GM23338 (cell line): ENCODE results near the gene RNF31. TPM values are rescaled to one million over a fixed set of nuclear protein-coding genes. Genes with fewer than 3 reads are reported as not detected.
A peak's percentile ranks its signal among the peaks of the same experiment; 100 is the strongest.

Experiments used
- ATAC-seq: fragments of 200-7000 bp; cut with Tn5 transposase; 3 replicates; pipeline ENCODE4 v1.9.1; 2020
- DNase-seq: peaks from one replicate; pipeline ENCODE4 v3.0.0-alpha.2; 2015; ENCODE audit warnings: low spot score
- H2AFZ ChIP-seq: fragments of 200-600 bp; sonication (generic); 2 replicates; pipeline ENCODE4 v1.8.0; 2016; ENCODE audit warnings: antibody characterized with exemption, mild to moderate bottlenecking, moderate library complexity
- H3F3A ChIP-seq: fragments of 200-600 bp; sonication (generic); replicated peaks from 2 replicates; pipeline ENCODE4 v1.8.0; 2017; ENCODE audit warnings: antibody characterized with exemption, mixed run types, low read depth
- H3K27ac ChIP-seq: fragments of 200-600 bp; sonication (generic); 2 replicates; pipeline ENCODE4 v1.6.1; 2016; ENCODE audit warnings: low read depth
- H3K27me3 ChIP-seq: fragments of 200-600 bp; sonication (generic); 2 replicates; pipeline ENCODE4 v1.8.0; 2016; ENCODE audit warnings: mild to moderate bottlenecking, mixed run types, moderate library complexity; ENCODE audit not compliant: insufficient read depth
- H3K36me3 ChIP-seq: fragments of 200-600 bp; sonication (generic); 2 replicates; pipeline ENCODE4 v1.8.0; 2016; ENCODE audit warnings: mild to moderate bottlenecking; ENCODE audit not compliant: insufficient read depth
- H3K4me1 ChIP-seq: fragments of 200-600 bp; sonication (generic); 2 replicates; pipeline ENCODE4 v1.8.0; 2016; ENCODE audit warnings: mild to moderate bottlenecking, moderate library complexity; ENCODE audit not compliant: insufficient read depth
- H3K4me2 ChIP-seq: fragments of 200-600 bp; sonication (generic); 2 replicates; pipeline ENCODE4 v1.7.1; 2017; ENCODE audit warnings: mixed run types
- H3K4me3 ChIP-seq: fragments of 200-600 bp; sonication (generic); 2 replicates; pipeline ENCODE4 v1.6.1; 2016; ENCODE audit warnings: mixed run types
- H3K79me2 ChIP-seq: fragments of 200-600 bp; sonication (generic); replicated peaks from 2 replicates; pipeline ENCODE4 v1.8.0; 2017; ENCODE audit warnings: mild to moderate bottlenecking; ENCODE audit not compliant: insufficient read depth
- H3K9me2 ChIP-seq: fragments of 200-600 bp; sonication (generic); 2 replicates; pipeline ENCODE4 v1.8.0; 2017; ENCODE audit not compliant: insufficient read depth
- H4K20me1 ChIP-seq: fragments of 200-600 bp; sonication (generic); replicated peaks from 2 replicates; pipeline ENCODE4 v1.8.0; 2017; ENCODE audit warnings: mild to moderate bottlenecking; ENCODE audit not compliant: insufficient read depth
- H3K27ac Mint-ChIP-seq: 2 replicates; pipeline ENCODE4 v1.8.0; 2020; ENCODE audit warnings: inconsistent platforms, mild to moderate bottlenecking, moderate library complexity, mixed read lengths
- H3K27me3 Mint-ChIP-seq: 3 replicates; pipeline ENCODE4 v1.8.0; 2022; ENCODE audit warnings: low read depth, mild to moderate bottlenecking, moderate library complexity, mixed read lengths, inconsistent platforms; ENCODE audit not compliant: insufficient read depth, poor library complexity
- H3K36me3 Mint-ChIP-seq: 3 replicates; pipeline ENCODE4 v1.8.0; 2021; ENCODE audit warnings: low read depth, mild to moderate bottlenecking, inconsistent platforms, moderate library complexity, mixed read lengths
- H3K4me1 Mint-ChIP-seq: 3 replicates; pipeline ENCODE4 v1.8.0; 2020; ENCODE audit warnings: mild to moderate bottlenecking, inconsistent platforms, mixed read lengths
- H3K4me3 Mint-ChIP-seq: 3 replicates; pipeline ENCODE4 v1.8.0; 2021; ENCODE audit warnings: moderate library complexity, mild to moderate bottlenecking, inconsistent platforms, mixed read lengths
- H3K9me3 Mint-ChIP-seq: 3 replicates; pipeline ENCODE4 v1.8.0; 2020; ENCODE audit warnings: moderate library complexity, mild to moderate bottlenecking, inconsistent platforms, mixed read lengths
- CREB1 ChIP-seq: fragments of 250-450 bp; sonication (Bioruptor Pico); IDR thresholded peaks from 2 replicates; pipeline ENCODE4 v1.5.0; 2020; ENCODE audit warnings: low read depth, mild to moderate bottlenecking, moderate library complexity
- CTCF ChIP-seq, 2 experiments: fragments of 200-600 bp in 1 of 2; sonication (generic) in 1 of 2; conservative IDR thresholded peaks; 2 replicates each; pipeline versions ENCODE4 v1.5.1 to v1.6.1; 2016 to 2017; ENCODE audit warnings: antibody characterized with exemption in 2 of 2, low read depth in 2 of 2, mild to moderate bottlenecking in 2 of 2, moderate library complexity in 1 of 2
- ETS1 ChIP-seq: IDR thresholded peaks from 2 replicates; pipeline ENCODE4 v1.6.1; 2016; ENCODE audit warnings: antibody characterized with exemption
- EZH2 ChIP-seq: fragments of 200-600 bp; sonication (generic); IDR thresholded peaks from one replicate; pipeline ENCODE4 v1.8.0; 2017; ENCODE audit warnings: antibody characterized with exemption, mild to moderate bottlenecking, low read depth; ENCODE audit not compliant: unreplicated experiment
- EZH2phosphoT487 ChIP-seq: fragments of 200-600 bp; sonication (generic); IDR thresholded peaks from one replicate; pipeline ENCODE4 v1.8.1; 2018; ENCODE audit warnings: antibody characterized with exemption; ENCODE audit not compliant: unreplicated experiment
- JUNB ChIP-seq: IDR thresholded peaks from one replicate; pipeline ENCODE4 v1.6.1; 2016; ENCODE audit warnings: antibody characterized with exemption; ENCODE audit not compliant: unreplicated experiment
- NANOG ChIP-seq: IDR thresholded peaks from 2 replicates; pipeline ENCODE4 v1.6.1; 2016; ENCODE audit warnings: antibody characterized with exemption, borderline replicate concordance
- POLR2AphosphoS5 ChIP-seq: IDR thresholded peaks from 2 replicates; pipeline ENCODE4 v1.6.1; 2016; ENCODE audit warnings: antibody characterized with exemption, low read depth
- REST ChIP-seq: IDR thresholded peaks from one replicate; pipeline ENCODE4 v1.6.1; 2018; ENCODE audit warnings: antibody characterized with exemption; ENCODE audit not compliant: unreplicated experiment
- STAT1 ChIP-seq: IDR thresholded peaks from one replicate; pipeline ENCODE4 v1.6.1; 2016; ENCODE audit warnings: antibody characterized with exemption; ENCODE audit not compliant: unreplicated experiment
- ZNF114 ChIP-seq: fragments of 250-450 bp; sonication (Bioruptor Pico); IDR thresholded peaks from 2 replicates; pipeline ENCODE4 v1.5.0; 2020; ENCODE audit warnings: mild to moderate bottlenecking, moderate library complexity
- ZNF331 ChIP-seq: fragments of 250-450 bp; sonication (Bioruptor Pico); IDR thresholded peaks from 2 replicates; pipeline ENCODE4 v1.5.0; 2020; ENCODE audit warnings: low read depth, mild to moderate bottlenecking, moderate library complexity
- polyA plus RNA-seq: library from polyadenylated mRNA; unstranded; fragments of >200 nt; fragmentation: Nextera tagmentation; extraction: Ambion mirVana; gene quantifications from 2 replicates; pipeline ENCODE4 v1.2.1, GENCODE V29; 2016
- total RNA-seq: library from RNA; depleted of rRNA; stranded (reverse); fragments of >200 nt; shearing (Covaris generic); gene quantifications from 2 replicates; pipeline ENCODE4 v1.2.3, GENCODE V29; 2014
- TF ChIP-seq, protein P1 (sequence below): fragments of 250-450 bp; sonication (Bioruptor Pico); IDR thresholded peaks from 2 replicates; pipeline ENCODE4 v1.5.0; 2020; ENCODE audit warnings: mild to moderate bottlenecking, moderate library complexity

The RNF31 gene
- total and polyA plus RNA-seq, 2 experiments from 2014 or later = 54.8 to 87.4 TPM

GRCh38 chr14:24123424-24124417, 23.6 kb upstream of the RNF31 start:
- H3K79me2 ChIP-seq = no peaks in the 10 kb centered on the region
- Mint-ChIP-seq H3K4me1 (no peaks in the 10 kb centered on the region), H3K36me3 (peaks cover 41% of the 10 kb centered on the region), H3K27me3 (no peaks in the 10 kb centered on the region), H3K4me3 (no peak overlapping the region), H3K9me3 (no peaks in the 10 kb centered on the region), H3K27ac (no peak overlapping the region)
- no peaks in the 10 kb centered on the region for H3F3A ChIP-seq
- H3K27me3 ChIP-seq = no peaks in the 10 kb centered on the region
- H3K4me3 ChIP-seq = no peak overlapping the region
- H3K27ac ChIP-seq = no peak overlapping the region
- no peak overlapping the region for H3K4me2 ChIP-seq
- no peak overlapping the region for H2AFZ ChIP-seq
- no peak for DNase-seq
- ATAC-seq = peak; percentile 44
- peaks cover 13% of the 10 kb centered on the region; the same call in 1 of the 2 replicates for H3K36me3 ChIP-seq
- H3K9me2 ChIP-seq = no peaks in the 10 kb centered on the region
- H4K20me1 ChIP-seq = no peaks in the 10 kb centered on the region; the same call in 1 of the 2 replicates
- TF ChIP-seq POLR2AphosphoS5 = no peak
- TF ChIP-seq EZH2phosphoT487 = no peak
- TF ChIP-seq ZNF331 (CRISPR knock-in tag) = no peak
- no peak for TF ChIP-seq REST
- no peak for TF ChIP-seq CTCF (conservative IDR thresholded peaks at IDR 0.05; ENCODE audit: low read depth in 2 of 2)
- no peak for TF ChIP-seq ZNF114 (CRISPR knock-in tag)
- no peak for TF ChIP-seq STAT1
- no peak for TF ChIP-seq EZH2
- TF ChIP-seq CREB1 (CRISPR knock-in tag) = no peak
- TF ChIP-seq NANOG = no peak
- TF ChIP-seq, protein P1, sequence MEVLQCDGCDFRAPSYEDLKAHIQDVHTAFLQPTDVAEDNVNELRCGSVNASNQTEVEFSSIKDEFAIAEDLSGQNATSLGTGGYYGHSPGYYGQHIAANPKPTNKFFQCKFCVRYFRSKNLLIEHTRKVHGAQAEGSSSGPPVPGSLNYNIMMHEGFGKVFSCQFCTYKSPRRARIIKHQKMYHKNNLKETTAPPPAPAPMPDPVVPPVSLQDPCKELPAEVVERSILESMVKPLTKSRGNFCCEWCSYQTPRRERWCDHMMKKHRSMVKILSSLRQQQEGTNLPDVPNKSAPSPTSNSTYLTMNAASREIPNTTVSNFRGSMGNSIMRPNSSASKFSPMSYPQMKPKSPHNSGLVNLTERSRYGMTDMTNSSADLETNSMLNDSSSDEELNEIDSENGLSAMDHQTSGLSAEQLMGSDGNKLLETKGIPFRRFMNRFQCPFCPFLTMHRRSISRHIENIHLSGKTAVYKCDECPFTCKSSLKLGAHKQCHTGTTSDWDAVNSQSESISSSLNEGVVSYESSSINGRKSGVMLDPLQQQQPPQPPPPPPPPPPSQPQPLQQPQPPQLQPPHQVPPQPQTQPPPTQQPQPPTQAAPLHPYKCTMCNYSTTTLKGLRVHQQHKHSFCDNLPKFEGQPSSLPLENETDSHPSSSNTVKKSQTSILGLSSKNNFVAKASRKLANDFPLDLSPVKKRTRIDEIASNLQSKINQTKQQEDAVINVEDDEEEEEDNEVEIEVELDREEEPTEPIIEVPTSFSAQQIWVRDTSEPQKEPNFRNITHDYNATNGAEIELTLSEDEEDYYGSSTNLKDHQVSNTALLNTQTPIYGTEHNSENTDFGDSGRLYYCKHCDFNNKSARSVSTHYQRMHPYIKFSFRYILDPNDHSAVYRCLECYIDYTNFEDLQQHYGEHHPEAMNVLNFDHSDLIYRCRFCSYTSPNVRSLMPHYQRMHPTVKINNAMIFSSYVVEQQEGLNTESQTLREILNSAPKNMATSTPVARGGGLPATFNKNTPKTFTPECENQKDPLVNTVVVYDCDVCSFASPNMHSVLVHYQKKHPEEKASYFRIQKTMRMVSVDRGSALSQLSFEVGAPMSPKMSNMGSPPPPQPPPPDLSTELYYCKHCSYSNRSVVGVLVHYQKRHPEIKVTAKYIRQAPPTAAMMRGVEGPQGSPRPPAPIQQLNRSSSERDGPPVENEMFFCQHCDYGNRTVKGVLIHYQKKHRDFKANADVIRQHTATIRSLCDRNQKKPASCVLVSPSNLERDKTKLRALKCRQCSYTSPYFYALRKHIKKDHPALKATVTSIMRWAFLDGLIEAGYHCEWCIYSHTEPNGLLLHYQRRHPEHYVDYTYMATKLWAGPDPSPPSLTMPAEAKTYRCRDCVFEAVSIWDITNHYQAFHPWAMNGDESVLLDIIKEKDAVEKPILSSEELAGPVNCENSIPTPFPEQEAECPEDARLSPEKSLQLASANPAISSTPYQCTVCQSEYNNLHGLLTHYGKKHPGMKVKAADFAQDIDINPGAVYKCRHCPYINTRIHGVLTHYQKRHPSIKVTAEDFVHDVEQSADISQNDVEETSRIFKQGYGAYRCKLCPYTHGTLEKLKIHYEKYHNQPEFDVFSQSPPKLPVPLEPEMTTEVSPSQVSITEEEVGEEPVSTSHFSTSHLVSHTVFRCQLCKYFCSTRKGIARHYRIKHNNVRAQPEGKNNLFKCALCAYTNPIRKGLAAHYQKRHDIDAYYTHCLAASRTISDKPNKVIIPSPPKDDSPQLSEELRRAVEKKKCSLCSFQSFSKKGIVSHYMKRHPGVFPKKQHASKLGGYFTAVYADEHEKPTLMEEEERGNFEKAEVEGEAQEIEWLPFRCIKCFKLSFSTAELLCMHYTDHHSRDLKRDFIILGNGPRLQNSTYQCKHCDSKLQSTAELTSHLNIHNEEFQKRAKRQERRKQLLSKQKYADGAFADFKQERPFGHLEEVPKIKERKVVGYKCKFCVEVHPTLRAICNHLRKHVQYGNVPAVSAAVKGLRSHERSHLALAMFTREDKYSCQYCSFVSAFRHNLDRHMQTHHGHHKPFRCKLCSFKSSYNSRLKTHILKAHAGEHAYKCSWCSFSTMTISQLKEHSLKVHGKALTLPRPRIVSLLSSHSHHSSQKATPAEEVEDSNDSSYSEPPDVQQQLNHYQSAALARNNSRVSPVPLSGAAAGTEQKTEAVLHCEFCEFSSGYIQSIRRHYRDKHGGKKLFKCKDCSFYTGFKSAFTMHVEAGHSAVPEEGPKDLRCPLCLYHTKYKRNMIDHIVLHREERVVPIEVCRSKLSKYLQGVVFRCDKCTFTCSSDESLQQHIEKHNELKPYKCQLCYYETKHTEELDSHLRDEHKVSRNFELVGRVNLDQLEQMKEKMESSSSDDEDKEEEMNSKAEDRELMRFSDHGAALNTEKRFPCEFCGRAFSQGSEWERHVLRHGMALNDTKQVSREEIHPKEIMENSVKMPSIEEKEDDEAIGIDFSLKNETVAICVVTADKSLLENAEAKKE (CRISPR knock-in tag) = no peak
- no peak for TF ChIP-seq JUNB
- TF ChIP-seq ETS1 = no peak
- no peaks in the 10 kb centered on the region for H3K4me1 ChIP-seq
